Upper lobe of left lung (tissue), 4 donors: ENCODE measurements around the gene MC1R.
"Not testable (repeated sequence)": the region's sequence is repeated elsewhere in the genome, so short reads cannot be mapped to it uniquely, and the experiment has no call there.

Source experiments
- CTCF ChIP-seq, 6 experiments: fragments of 450-650 bp in 4 of 6; fragments of 200-600 bp in 2 of 6; sonication (generic) in 2 of 6; IDR thresholded peaks; one replicate each; pipeline ENCODE4 v1.5.1; 2016 to 2019; ENCODE audit warnings: antibody characterized with exemption in 6 of 6
- POLR2AphosphoS5 ChIP-seq, 2 donors: sonication (generic); formaldehyde crosslinking; IDR thresholded peaks; one replicate each; pipeline ENCODE4 v1.5.1; 2017; ENCODE audit warnings: antibody characterized with exemption in 2 of 2

- TF ChIP-seq CTCF, POLR2AphosphoS5 (IDR thresholded peaks at IDR 0.05): not testable (repeated sequence)
These were observed 17.0 kb downstream of the MC1R start for GRCh38 chr16:89935620-89936019.
